GM21825 (cell line): ENCODE data around the gene ERP27.

Experiments used
- ATAC-seq: cut with Tn5 transposase; IDR thresholded peaks from one replicate; pipeline ENCODE4 v1.9.1; 2021; ENCODE audit warnings: mild to moderate bottlenecking, moderate library complexity; ENCODE audit not compliant: unreplicated experiment

Gene ERP27

DNA sequence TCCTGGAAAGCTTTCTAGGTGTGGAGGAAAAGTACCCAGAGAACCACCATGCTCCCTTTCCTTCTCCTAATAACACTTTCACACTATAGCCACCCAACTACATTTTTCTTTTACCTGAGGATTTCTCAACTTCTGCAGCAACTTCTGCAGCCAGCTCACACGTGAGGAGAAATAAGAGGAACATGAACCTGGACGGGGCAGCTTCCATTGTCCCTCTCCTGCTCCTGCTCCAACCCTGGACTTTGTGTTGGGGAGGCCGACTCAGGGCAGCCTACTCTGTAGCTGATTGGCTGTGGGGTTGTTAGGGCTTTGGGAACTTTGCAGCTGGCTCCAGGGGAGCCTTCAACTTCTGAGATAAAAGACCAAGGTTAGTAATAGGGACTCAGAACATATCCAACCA, at the start of gene ERP27:
TSS of gene ERP27 (minus strand) at position 237 of the 400 bp plus-strand sequence. CDS start at position 208, 29 bp downstream.
- no peak for ATAC-seq

DNA sequence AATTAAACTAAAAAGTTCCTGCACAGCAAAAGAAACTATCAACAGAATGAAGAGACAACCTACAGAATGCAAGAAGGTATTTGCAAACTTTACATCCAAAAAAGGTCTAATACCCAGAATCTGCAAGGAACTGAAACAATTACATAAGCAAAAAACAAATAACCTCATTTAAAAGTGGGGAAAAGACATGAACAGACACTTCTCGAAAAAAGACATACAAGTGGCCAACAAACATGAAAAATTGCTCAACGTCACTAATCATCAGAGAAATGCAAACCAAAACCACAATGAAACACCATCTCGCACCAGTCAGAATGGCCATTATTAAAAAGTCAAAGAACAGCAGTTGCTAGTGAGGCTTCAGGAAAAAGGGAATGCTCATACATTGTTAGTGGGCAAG, 49.7 kb upstream of the ERP27 start:
- ATAC-seq = no peak

DNA sequence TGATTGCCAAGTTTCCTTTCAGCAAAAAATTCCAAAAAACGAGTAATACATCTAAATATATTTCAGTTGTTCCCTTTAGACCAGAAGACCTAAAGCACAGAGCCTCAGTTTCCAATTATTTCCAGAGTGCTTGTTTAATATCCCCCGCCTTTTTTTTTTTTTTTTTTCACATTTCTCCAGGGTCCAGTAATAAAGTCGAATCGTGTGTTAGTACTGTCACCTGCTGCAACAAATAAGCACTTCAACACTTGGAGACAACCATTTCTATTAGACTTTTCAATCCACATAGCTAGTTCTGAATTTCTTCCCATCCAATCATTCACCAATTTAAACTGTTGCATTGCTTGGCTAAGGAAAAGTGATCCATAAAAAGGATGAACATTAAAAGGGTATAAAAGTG, 48.1 kb upstream of the ERP27 start:
- no peak for ATAC-seq

DNA sequence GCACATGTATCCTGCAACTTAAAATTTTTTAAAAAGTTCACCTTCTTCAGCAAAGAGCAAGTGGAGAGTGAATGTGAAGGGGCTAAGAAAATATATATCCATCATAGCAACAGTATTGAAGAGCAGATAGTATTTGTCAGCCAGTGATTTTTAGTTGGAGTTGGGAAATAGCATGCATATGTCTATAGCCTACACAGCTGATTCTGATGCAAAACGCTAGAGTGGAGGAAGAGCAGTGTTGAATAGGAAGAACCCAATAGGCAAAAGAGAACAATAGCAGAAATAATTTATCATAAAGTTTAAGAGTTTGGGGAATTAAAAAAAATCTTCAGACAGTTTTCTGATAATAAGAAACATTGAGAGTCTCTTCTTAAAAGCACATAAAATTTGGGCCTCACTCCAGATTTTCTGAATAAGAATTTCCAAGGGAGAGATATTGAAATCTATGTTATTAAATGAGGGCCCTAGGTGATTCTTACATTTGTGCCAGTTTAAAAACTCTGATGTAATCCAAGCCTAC, 46.5 kb upstream of the ERP27 start:
- ATAC-seq = no peak

DNA sequence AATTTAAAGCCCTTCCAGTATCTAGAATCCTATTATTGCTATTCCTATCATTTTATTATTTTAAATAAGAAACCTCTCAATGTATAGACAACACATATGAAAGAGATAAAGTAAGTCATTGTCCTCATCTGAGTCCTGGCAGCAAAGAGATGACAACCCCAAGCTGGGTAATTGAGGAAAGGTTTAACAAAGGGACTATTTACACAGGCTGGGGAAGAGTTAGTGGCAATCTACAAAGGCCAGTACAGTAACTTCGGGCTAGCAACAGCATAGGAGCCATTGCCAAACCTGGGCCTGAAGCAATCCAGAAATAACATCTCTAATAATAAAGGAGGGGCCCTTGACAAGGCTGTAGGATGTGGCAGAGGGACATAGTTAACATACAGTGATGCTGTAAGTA, 45.7 kb upstream of the ERP27 start:
- no peak for ATAC-seq

DNA sequence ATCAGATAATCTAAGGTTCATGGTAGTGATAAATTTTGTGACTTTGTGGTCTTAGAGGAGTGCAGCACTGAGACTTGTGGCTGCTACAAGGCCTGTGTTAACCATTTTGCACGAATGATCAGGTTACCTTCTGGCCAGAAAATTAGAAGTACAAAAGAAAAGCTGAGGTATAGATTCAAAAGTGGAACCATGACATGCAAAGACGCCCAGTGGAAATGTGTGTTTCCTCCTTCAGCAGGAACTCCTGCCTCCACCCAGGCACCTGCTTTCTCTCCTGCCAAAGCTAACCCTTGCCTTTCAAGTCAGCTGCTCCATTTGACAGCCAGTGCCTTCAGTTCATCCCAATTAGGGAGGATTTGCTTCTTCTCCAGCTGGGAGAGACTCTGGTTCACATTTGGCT, 44.7 kb upstream of the ERP27 start:
- no peak for ATAC-seq

DNA sequence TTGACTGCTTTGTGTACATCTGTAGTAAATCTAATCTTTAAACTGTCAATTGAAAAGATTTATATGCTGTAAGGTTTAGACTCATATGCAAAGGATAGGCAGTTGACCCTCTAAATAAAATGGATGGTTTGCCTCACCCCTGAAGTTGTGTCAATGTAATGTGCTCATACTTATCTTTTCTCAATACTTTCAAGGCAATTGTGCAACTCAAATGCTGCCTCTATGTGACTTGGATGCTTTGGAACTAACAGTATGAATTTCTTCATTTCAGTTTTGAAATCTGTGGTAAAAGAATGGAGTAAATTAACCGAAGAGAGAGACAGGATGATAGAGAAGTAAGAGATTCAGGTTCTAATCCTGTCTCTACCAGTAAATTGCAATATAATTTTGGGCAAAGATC, 44.2 kb upstream of the ERP27 start:
- ATAC-seq = no peak

DNA sequence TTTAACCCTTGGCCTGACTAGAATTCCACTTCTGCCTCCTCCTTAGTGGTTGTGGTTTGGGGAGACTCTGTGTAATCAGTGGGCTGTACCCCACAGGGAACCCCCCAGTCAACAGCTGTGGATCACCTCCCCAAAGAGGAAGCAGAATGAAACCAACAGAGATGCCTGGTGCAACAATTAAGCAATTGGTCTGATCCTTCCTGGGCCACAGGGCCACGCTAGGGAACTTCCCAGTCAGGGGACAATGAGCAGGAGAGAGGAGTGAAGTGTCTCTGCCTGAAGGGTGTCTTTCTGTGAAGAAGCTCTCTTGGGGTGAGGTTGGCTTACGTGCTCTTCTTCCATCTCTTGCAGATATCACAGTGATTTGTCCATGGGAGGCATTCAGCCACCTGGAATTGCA, 42.7 kb upstream of the ERP27 start:
- ATAC-seq = no peak

DNA sequence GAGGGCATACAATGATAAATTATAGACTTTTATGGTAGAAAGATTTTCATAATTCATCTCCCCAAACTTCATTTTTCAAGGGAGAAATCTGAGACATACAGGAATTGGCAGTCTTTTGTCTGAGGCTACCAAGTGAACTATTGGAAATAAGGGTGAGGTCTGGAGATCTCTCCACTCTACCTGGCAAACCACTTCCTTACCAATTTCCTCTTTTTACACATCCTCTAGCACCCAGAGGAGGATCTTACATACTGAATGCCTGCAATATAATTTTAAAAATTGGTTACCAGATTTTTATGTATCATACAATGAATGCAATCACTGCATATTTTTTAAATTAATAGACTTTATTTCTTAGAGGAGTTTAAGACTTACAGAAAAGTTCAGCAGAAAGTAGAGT, 41.1 kb upstream of the ERP27 start:
- ATAC-seq = no peak

DNA sequence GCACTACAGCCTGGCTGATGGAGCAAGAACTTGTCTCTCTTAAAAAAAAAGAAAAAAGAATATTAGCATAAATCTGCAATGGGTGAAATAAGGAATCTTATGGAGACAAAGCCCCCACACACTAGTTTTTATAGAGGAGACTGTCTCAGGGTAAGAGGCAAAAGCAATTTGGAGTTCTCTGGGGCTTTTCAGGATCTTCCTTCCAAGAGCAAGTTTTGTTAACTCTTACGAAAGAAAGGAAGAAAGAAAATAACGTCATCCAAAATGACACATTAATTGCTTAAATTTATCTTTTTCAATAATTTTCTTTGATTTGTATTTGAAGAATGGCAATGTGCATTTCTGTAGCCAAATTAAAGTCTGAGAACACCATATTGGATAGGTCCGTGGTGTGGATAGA, 38.3 kb upstream of the ERP27 start:
- no peak for ATAC-seq

DNA sequence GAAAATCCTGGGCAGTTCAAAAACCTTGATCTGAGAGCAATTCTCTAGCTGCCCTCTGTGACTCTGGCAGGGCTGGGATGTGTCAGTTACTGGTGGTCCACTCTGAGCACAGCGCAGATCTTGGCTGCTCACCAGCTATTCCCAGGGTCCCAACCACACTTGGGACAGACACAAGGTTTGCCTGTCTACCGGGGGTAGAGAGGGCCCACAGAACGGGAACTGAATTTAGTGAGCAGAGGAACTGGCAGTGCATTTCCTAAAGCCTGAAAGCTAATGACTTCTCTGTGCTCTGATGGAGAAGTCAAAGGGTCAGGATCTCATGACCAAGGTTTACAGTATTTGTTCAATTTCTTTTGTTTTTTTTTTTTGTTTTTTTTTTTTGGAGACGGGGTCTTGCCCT, 37.1 kb upstream of the ERP27 start:
- no peak for ATAC-seq

DNA sequence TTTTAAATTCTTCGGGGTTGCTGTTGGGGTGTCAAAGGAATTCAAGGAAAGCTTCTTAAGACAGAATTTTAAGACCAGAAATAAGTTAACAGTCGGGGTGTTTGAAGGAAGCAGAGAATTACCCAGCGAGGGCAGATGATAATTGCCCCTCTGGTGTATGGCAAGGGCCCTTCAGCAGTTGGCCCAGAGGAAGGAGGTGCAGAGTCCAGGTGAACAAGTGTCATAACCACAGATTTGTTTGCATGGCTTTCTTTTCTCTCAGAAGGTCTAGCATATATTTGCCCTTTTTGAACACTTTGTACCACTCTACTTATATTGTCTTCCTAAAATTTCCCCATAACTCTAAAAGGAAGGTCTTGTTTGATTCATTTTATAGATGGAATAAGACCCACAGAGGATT, 36.3 kb upstream of the ERP27 start:
- no peak for ATAC-seq

DNA sequence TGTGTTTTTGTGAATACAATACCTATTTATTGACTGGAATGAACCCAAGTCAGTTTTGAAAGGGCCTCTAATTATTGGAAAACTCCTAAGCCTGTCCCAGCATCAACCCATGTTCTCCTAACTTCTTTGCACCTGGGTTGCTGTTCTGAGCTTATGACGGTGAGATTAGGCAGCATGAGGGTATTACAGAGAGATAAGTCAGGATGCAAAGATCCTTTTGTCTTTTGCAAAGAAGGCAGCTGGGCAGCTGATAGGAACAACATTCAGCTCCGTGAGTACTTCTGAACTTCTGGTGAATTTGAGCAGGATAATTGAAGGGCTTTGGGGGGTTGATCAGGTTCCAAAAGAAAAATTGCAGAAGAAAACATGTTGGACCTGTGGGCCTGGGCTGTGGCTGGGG, 34.5 kb upstream of the ERP27 start, which contains the start of gene PDE6H:
TSS of gene PDE6H (plus strand) at position 227 of the 400 bp plus-strand sequence. CDS start 4,971 bp downstream, outside the sequence.
- ATAC-seq = no peak

DNA sequence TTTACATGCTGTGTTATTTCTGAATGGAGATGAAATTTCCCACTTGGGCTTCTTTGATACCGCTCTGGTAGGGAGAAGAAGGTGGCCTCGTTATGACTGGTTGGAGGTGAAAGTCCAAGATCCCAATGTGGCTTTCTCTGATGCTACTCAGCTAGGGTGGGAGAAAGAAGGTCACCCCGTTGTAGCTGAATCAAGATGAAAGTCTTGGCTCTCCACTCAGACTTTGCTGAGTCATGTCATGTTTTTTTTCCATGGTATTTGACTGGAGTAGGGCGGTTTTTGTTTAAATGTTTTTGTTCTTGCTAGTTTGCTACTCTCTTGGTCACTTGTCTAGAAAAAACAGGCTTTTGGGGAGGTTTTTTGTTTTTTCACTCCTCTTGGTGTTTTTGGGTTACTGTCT, 32.1 kb upstream of the ERP27 start:
- ATAC-seq = no peak

DNA sequence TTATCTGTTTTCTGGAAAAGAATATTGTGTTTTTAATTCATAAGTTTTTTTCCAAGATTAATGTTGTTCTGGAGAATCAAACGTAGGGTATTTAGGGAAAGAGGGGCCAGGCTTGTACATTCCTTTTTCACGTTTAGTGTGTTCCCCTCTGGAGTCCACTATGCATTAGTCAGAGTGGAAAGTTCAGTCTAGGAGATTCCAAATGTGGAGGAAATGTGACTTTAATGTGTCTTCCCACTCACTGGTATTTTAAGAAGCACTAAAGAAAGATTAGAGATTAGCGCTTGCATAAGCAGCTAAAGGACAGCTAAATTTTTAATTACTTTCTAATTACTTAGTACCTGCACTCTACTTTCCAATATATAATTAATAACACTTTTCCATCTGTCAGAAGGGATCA, 30.1 kb upstream of the ERP27 start:
- ATAC-seq = no peak

DNA sequence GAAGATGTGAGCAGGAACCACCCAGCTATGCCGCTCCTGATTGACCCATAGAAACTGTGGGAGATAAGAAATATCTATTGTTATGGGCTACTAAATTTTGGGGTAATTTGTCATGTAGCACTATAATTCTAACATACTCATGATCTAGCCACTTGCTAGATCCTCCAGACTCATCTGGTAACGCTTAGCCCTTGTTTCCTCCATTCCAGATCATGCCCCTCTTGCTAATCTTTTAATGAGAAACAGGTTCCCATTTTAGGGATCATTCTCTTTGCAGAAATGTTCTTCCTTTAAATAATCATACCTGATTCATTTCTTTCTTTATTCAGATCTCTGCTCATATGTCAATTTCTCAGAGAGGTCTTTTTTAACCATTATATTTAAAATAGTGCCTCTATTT, 26.9 kb upstream of the ERP27 start:
- ATAC-seq = no peak

DNA sequence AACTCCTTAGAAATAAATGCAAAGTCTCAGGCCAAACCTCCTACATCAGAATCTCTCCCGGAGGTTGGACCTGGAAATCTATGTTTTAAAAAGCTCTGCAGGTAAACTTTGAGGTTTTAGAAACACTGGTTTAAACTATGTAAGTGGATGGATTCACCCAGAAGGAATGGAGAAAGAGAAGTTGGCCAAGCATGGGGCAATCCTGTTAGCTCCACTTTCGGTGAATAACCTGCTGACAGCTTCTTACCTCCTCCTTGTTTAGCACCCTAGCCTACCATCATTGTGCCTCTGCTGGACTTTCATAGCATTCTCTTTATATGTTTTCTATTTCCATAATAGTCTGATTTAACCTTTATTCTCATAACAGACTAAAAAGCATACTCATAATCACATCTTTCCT, 26.1 kb upstream of the ERP27 start:
- no peak for ATAC-seq

DNA sequence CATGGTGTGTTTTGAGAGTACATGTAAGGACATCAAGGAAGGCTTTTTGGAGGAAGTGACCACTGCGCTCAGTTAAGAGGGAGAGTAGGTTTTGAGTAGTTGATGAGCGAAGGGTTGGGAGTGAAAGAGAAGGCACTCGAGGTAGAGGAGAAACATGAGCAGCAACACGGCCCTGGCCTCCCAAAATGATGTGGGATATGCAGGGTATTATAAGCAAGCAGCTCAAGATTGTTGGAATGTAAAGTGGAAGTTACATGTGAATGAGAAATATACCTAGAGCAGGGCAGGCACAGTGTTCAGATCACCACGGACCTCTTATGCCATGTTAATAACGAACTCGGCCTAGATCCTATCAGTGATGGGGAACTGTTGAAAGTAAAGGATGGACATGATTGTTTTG, 25.2 kb upstream of the ERP27 start:
- no peak for ATAC-seq

DNA sequence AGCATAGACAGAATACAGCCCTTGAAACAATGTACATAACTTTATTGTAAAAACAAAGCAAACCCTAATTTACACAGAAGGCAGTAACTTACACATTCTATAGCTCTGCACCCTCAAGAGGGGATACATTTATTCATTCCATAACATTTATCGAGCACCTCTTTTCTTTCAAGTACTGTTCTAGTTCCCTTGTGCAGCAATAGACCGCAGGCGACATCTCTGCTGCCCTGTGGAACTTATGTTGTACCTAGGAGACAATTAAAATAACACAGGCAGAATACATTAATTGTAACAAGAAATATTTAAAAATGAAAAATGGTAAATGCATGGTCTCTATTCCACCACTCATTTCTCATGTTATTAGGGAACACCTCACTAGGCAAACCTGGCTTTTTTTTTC, 24.5 kb upstream of the ERP27 start:
- no peak for ATAC-seq

DNA sequence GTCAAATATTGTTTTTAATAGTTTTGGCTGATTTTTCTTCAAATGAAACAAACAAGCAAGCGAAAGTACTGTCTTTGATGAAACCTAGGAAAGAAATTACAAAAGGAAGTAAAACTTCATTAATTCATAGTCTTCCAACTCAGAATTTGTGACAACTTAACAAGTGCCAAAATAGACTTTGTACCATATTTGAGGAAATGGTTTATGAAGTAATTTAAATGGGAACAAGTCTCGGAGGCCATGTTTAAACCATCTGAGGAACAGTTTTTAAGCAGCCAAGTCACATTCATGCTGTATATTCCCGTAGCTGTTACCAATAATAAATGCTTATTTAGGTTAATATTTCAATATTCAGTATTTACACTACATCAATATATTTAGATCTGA, 23.8 kb upstream of the ERP27 start:
- ATAC-seq = no peak

DNA sequence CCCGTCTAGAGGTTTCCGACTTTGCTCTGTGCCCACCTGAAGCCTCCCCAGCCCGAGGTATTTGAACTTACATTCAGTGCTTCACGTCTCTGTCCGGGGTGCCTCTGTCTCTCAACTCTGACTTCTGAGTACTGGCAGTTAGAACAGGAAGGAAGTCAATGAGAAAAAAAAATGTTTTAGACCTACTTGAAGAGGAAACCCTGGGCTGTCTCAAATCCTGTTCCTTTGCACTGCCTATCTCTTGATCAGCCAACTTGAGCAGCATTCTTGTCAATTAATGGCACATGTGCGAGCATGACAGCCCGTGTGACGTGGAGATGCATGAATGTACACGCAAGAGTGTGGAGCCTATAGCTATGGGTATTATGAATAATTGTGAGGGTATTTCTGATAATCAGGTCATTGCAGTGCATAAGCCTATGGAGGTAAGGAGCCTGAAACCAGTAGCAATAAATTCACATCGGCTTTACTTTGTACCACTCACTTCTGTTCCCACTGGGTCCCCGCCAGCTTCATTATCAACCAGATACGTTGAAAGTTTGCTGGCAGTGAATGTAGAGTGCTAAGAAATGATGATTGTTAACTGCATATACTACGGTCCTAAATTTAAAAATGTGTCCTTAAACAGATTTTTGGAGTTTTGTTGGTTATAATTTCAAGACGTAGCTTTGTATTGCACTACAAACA, 23.3 kb upstream of the ERP27 start, which contains the start of gene ARHGDIB:
TSS of gene ARHGDIB (minus strand) at position 136 of the 687 bp plus-strand sequence. CDS start 10,889 bp downstream, outside the sequence.
- ATAC-seq = peak; percentile 61

DNA sequence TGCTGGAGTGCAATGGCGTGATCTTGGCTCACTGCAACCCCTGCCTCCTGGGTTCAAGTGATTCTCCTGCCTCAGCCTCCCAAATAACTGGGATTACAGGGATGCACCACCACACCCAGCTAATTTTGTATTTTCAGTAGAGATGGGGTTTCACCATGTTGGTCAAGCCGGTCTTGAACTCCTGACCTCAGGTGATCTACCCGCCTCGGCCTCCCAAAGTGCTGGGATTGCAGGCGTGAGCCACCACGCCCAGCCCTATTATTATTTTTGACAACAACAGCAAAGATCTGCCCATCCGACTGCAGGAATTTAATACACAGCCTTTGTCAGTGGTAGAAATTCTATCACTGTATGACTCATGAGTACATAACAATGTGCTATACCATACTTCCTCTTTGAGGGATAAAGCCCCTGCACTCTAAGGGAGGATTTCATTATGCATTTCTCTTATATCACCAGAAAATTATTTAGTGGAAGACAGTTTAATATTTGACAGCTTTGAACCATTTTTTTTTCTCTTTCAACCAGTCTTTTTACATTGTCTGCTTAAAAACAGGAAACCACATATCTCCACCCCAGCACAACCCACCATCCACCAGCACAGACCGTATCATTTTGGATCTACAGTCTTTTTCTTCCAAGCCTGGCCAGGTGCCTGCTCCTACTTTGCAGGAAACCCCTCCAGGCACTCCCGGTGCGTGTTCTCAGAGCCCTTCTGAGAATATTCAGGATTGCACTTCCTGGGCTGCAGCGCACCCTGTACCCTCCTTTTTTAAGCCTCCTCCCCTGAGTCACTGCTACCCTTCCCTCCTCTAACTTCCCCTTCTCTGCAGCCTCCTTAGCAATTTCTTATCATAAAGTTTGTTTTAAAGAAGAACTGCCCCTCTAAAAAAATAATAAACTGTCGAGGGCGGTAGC, 22.5 kb upstream of the ERP27 start:
- peak; percentile 27 for ATAC-seq
